Activated T-cell treated with anti-CD3 and anti-CD28 coated beads for 48 hours (primary cell): ENCODE results near the gene FPR2.
"Not testable (repeated sequence)": the region's sequence is repeated elsewhere in the genome, so short reads cannot be mapped to it uniquely, and the experiment has no call there.

Experiments used
- DNase-seq: peaks from one replicate; pipeline ENCODE4 v3.0.0-alpha.2; 2020; ENCODE audit warnings: low read depth

FPR2 gene

GRCh38 chr19:51784109-51784785 lies 23.3 kb downstream of the FPR2 start:
- DNase-seq: no peak

GRCh38 chr19:51784922-51785690 lies 24.1 kb downstream of the FPR2 start:
- DNase-seq: peak; percentile 34

DNA sequence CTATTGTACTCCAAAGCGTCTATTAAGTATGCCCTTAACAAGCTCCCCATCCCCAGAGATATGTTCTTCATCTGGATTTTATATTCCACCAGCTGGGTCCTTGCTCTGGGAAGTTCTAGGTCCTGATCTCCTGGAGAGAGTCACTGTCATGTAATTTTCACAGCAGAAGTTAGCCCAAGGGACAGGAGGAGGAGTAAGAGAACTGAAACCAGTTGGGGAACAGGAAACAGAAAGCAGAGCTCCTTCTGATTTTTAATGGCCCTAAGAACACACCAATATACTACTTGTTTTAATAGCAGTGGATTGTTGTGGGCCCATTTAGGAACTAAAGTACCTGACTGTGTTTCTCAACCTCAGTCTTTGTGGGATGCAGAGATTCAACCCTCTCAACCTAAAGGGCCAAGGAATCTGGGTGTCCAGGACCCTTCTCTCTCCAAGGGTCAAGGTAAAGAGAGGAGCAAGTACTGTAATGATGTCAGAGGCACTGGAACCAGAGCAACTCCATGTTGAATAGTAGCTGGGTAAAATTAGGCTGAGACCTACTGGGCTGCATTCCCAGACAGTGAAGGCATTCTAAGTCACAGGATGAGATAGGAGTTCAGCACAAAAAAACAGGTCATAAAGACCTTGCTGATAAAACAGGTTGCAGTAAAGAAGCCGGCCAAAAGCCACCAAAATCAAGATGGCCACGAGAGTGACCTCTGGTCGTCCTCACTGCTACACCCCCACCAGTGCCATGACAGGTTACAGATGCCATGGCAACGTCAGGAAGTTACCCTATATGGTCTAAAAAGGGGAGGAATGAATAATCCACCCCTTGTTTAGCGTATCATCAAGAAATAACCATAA lies 25.9 kb downstream of the FPR2 start:
- DNase-seq: no peak

DNA sequence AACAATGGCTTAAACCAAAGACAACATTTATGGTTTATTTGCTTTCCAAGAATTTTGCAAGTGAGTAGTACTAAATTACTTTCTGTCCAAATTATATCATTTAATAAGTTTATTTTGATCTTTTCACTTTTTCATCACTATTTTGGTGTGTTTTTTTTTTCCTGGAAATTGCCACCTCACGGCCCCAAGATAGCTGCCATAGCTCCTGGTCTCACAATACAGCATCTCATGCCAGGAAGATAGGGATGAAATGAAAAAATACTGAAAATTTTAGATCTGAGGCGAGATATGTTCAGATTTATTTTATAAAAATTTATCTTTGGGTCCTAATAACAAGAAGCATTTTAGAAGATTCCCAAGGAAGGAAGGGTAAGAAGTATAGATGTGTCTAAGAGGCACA lies 27.0 kb downstream of the FPR2 start:
- DNase-seq: no peak

GRCh38 chr19:51789061-51789795 lies 28.2 kb downstream of the FPR2 start:
- DNase-seq: no peak

GRCh38 chr19:51792932-51793331 lies 32.0 kb downstream of the FPR2 start:
- no peak for DNase-seq

DNA sequence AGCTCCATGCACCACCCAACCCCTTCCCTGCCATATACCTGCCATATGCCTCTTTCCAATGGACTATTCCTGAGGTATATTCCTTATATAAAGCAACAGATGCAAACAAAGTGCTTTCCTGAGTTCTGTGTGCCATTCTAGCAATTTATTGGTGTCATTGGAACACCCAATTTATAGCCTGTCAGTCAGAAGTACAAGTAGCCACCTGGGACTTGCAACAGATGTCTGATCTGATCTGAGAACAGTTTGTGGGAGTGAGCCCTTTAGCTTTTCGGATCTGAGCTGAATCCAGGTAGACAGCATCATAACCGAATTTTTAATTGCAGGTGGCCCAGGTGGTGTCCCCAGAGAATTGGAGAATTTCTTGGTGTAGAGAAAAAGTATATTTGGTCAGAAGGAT lies 33.0 kb downstream of the FPR2 start:
- no peak for DNase-seq

DNA sequence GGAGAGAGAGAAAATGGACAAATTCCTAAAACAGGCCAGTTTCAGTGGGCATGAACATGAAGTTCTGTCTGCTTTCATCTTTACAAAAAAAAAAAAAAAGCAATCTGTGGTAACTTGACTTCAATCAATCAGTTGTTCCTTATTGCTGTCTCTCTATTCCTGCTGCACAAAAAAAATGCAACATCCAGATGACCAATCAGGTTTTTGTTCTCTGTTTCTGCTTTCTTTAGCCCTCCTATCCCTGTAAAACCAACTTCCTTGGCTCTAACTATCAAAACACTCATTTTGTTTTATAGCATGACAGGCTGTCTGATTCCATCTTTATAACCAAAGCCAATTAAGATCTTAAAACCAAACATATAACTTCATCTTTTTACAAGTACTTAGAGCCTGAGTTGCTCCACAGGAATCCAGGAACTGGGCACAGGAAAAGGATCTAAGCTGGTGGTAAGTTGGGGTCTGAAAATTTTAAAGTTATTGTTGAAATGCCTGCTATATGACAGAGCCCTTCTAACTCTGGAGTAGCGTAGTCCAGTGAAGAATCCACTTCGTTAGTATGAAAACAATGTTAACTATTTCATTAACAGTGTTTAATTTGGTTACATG lies 34.0 kb downstream of the FPR2 start, which contains the start of gene FPR3:
TSS of gene FPR3 (plus strand) at position 273 of the 606 bp plus-strand sequence. CDS start 28,592 bp downstream, outside the sequence.
- no peak for DNase-seq

DNA sequence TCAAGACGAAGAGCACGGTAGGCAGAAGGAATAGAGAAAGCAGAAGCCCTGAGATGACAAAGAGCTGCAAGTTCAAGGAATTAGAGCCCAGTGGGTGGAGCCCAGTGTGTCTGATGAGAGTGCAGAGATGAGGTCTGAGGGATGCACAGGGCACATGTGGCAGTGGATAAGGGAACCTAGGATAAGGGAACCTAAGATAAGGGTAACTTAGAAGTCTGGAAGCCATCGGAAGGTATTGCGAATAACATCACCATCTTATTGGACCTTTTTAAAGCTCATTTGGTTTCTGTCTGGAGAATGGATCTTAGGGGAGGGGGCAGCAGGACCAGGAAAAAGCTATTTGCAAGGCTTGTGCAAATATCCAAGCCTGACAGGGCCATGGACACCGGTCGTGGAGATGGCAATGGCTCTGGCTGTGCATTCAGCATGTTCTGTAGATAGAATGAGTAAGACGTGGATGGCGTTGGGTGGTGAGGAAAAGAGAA lies 35.3 kb downstream of the FPR2 start:
- no peak for DNase-seq

DNA sequence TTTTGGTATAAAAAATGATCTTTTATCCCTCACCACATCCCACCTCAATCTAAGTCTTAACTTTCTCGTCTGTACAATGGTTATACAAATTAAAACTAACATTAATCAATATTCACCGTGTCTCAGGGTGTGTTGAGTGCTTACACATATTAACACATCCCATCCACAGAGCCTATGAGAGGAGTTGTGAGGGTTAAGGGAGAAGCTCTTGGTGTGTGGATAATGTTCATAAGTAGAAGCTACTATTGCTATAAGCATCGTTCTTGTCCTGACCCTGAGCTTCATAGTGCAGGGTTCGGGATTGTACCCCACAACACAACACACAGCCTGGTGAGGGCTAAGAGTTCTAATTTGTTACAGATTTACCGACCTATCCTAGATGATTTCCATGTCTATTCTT lies 36.5 kb downstream of the FPR2 start:
- no peak for DNase-seq

GRCh38 chr19:51798062-51798461 lies 37.1 kb downstream of the FPR2 start:
- DNase-seq: no peak

DNA sequence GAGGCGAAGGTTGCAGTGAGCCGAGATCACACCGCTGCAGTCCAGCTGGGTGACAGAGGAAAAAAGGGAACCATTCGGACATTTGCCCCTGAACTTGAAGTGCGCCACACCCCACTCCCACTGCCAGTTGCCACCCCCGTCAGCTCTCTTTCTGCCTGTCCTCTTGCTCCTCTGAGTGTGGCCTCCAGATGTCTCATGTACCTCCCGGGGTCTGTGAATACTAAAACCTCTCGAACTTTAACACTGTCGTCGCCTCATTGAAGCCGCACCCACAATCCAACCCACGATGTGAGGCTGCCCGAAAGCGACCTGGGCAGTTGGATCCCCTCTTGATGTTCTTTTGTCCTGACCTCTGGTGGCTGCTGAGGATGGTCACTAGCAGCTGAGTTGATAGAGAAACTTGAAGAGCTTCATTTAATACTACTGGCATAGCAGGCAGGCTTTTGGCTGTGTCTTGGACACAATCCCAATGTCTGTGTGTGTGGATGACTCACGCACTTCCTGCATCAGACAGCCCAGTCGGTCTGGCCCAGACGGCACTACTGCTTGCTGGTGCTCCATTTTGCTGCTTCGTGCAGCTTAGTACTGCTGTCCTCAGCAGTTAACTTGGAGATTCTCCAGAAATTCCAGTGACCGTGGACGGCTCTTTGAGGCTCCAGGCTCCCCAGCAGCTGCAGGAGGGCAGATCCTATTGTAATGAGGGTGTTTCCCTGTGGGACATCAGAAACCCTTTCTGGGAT lies 38.2 kb downstream of the FPR2 start:
- DNase-seq: no peak

DNA sequence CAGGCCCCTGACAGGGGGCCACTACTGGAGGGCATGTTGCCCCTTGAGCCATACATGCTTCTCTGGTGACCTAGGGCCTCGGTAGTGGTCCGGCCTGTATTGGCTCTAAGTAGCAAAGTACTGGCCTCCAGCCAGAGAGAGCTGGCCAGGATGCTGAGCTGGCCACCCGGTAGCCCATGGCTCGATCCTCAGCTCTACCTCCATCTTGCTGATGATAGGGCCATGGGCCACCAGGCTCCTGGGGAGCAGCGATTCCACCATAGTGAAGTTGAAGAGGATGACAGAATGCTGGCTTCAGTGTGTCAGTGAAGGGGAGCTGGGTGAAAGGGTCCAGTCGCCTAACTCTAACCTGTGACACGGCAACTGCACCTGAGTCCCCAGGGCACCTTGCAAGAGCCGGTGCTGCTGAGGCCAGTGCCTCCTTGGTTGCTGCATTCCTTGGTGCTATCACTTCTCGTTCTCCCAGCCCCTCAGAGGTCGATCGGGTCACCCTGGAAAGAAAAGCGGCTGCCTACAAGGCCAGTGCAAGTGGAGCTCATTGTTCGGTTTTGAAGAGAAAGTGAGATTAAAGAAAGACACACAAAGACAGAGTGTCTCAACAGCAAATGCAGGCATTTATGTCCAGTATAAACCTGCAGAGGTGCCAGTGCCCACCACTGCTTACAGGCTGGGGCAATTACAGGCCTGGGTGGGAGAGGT lies 38.9 kb downstream of the FPR2 start:
- DNase-seq: no peak

DNA sequence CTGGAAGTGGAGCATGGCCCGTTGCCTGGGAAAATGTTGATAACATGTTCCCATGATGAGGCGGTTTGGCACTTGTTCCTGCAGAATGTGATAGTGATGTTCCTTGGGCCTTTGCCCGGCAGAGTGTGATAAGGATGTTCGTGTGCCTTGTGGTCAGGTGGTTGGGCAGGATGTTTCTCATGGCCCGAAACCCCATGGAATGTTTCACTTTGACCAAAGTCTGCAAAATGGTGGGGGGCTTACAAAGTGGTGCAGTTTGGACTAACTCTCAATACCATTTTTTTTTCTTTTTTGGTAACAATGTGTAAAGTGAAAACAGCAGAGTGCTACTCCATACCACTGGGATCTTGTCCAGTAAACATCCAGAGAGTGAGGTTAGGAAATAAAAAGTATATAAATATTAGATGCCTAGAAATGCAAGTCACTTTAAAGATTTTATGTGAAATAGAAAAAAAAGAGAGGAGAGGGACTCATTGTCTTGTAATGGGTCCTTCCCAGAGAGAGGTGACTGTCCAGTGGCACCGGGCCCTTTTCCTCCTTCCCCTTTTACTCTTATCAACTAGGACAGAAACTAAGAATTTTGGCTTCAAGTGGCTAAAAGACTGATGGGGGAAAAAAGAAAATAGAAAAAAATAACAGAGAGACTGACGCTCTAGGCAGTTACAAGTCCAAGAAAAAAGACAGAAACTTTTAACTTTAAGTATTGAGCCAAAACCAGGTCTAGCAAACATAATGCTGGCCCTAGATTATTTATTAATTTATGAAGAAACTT lies 39.7 kb downstream of the FPR2 start:
- DNase-seq: no peak

- DNase-seq: no peak
Observed at GRCh38 chr19:51802775-51803174, 41.8 kb downstream of the FPR2 start.

DNA sequence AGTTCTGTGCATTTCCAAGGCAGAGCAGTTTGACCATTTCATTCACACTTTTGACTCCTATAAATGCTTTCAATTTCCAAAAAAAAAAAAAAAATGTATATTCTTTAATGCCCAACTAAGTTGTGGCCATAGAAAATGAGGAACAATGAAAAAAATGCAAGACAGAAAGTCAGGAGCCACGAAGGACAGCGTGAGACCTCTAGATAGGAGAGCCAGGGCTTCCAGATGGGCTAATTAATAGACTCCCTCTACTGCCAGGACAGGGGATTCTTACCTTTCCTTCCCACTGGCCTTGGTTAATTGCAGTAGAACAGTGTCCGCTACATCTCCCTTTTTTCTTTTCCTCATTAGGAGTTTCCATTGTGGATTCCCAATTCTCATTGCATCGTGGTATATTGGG lies 42.5 kb downstream of the FPR2 start:
- DNase-seq: no peak

GRCh38 chr19:51803967-51804366 lies 43.0 kb downstream of the FPR2 start:
- DNase-seq: no peak

DNA sequence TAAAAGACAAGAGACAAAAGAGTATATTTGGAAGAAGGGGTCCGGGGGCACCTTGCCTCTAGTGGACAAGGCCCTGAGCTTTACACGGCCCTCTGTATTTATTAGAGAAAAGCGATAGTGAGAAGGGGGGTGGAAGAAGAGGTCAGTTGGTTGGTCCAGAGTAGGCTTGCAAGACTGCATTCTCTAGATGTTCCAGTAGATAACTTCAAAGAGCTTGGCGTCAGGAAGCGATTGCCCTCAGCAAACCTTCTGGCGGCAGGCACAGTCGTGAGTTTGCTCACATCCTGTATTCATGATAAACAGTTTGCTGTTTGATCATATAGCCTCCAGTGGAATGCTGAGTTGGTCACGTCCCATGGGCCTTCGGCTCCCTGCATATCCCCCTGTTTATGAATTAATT lies 43.8 kb downstream of the FPR2 start:
- not testable (repeated sequence) for DNase-seq

GRCh38 chr19:51805396-51805795 lies 44.4 kb downstream of the FPR2 start:
- DNase-seq: not testable (repeated sequence)
